BLaER1 treated with 17β-estradiol and CSF1 and Interleukin-3, amounts not matched to agents 10 nM and 100 nM (cell line): Measurements from ENCODE around the gene PTMS.
A peak's percentile ranks its signal among the peaks of the same experiment; 100 is the strongest.
"Not testable (repeated sequence)": the region's sequence is repeated elsewhere in the genome, so short reads cannot be mapped to it uniquely, and the experiment has no call there.

Experiments used
- H3K27ac ChIP-seq, 11 experiments: shearing (Covaris generic); formaldehyde crosslinking; 2 replicates each; pipeline ENCODE4 v1.8.1; 2022
- H3K27me3 ChIP-seq, 11 experiments: shearing (Covaris generic); formaldehyde crosslinking; 2 replicates each; pipeline ENCODE4 v1.8.1; 2022
- H3K36me3 ChIP-seq, 11 experiments: shearing (Covaris generic); formaldehyde crosslinking; 2 replicates each; pipeline ENCODE4 v1.8.1; 2022
- H3K4me1 ChIP-seq, 10 experiments: shearing (Covaris generic); formaldehyde crosslinking; 2 replicates each; pipeline ENCODE4 v1.8.1; 2022
- H3K4me2 ChIP-seq, 11 experiments: shearing (Covaris generic); formaldehyde crosslinking; 2 replicates each; pipeline ENCODE4 v1.8.1; 2022
- H3K4me3 ChIP-seq, 10 experiments: shearing (Covaris generic); formaldehyde crosslinking; 2 replicates each; pipeline ENCODE4 v1.8.1; 2022
- H3K9ac ChIP-seq, 11 experiments: shearing (Covaris generic); formaldehyde crosslinking; 2 replicates each; pipeline ENCODE4 v1.8.1; 2022
- H3K9me3 ChIP-seq, 11 experiments: shearing (Covaris generic); formaldehyde crosslinking; replicated peaks in 1 of 11; 2 replicates each; pipeline ENCODE4 v1.8.1; 2022
- H4K20me1 ChIP-seq, 11 experiments: shearing (Covaris generic); formaldehyde crosslinking; 2 replicates each; pipeline ENCODE4 v1.8.1; 2022
- Cebpa-rat ChIP-seq, 11 experiments: shearing (Covaris generic); IDR thresholded peaks; 2 replicates each; pipeline ENCODE4 v1.8.1; 2022

The PTMS gene

GRCh38 chr12:6730169-6730568 is 36.0 kb upstream of the PTMS start:
- peaks cover 0 to 18% (median 0%) of the 10 kb centered on the region in 11 experiments; a peak in 5 of 22 replicates for H4K20me1 ChIP-seq
- H3K9ac ChIP-seq = peak overlapping the region in 4 of 11 experiments; percentile 19 to 52 (median 40); a peak in 5 of 22 replicates
- peak overlapping the region in 7 of 11 experiments; percentile 41 to 73 (median 65); a peak in 14 of 22 replicates for H3K4me2 ChIP-seq
- H3K4me3 ChIP-seq = no peak overlapping the region
- TF ChIP-seq Cebpa-rat (IDR thresholded peaks at IDR 0.05) = no peak
- H3K27me3 ChIP-seq = no peaks in the 10 kb centered on the region
- H3K27ac ChIP-seq = peak overlapping the region in 2 of 11 experiments; percentile 6 to 36; a peak in 2 of 22 replicates
- no peaks in the 10 kb centered on the region for H3K9me3 ChIP-seq
- peaks cover 5 to 31% (median 23%) of the 10 kb centered on the region in 10 experiments for H3K4me1 ChIP-seq
- peaks cover 44 to 90% (median 74%) of the 10 kb centered on the region in 11 experiments for H3K36me3 ChIP-seq

- Histone ChIP-seq H3K4me3 (no peak overlapping the region), H3K36me3 (peaks cover 22 to 58% (median 46%) of the 10 kb centered on the region in 11 experiments), H3K4me1 (peaks cover 0 to 28% (median 23%) of the 10 kb centered on the region in 10 experiments; a peak in 17 of 20 replicates), H3K27me3 (no peaks in the 10 kb centered on the region), H3K4me2 (no peak overlapping the region), H3K9ac (peak overlapping the region in 5 of 11 experiments; percentile 1 to 45 (median 14); a peak in 3 of 22 replicates), H4K20me1 (peaks cover 0 to 14% (median 0%) of the 10 kb centered on the region in 11 experiments; a peak in 3 of 22 replicates), H3K9me3 (no peaks in the 10 kb centered on the region), H3K27ac (peak overlapping the region in 1 of 11 experiments; percentile 8; a peak in 1 of 22 replicates)
- TF ChIP-seq Cebpa-rat (IDR thresholded peaks at IDR 0.05) = no peak
Measured at GRCh38 chr12:6734506-6735387, 31.4 kb upstream of the PTMS start.

- Histone ChIP-seq H3K9ac (peak overlapping the region in 2 of 11 experiments; percentile 2 to 45; a peak in 3 of 22 replicates), H3K27me3 (no peaks in the 10 kb centered on the region), H3K9me3 (no peaks in the 10 kb centered on the region), H3K27ac (peak overlapping the region in 1 of 11 experiments; percentile 8; a peak in 2 of 22 replicates), H3K4me3 (no peak overlapping the region), H4K20me1 (peaks cover 0 to 12% (median 0%) of the 10 kb centered on the region in 11 experiments; a peak in 3 of 22 replicates), H3K4me2 (peak overlapping the region in 9 of 11 experiments; percentile 1 to 47 (median 27); a peak in 9 of 22 replicates), H3K4me1 (peaks cover 0 to 19% (median 14%) of the 10 kb centered on the region in 10 experiments; a peak in 17 of 20 replicates), H3K36me3 (peaks cover 13 to 49% (median 37%) of the 10 kb centered on the region in 11 experiments)
- TF ChIP-seq Cebpa-rat (IDR thresholded peaks at IDR 0.05) = no peak
Measured at GRCh38 chr12:6735448-6736191, 30.5 kb upstream of the PTMS start.

GRCh38 chr12:6736754-6737153 is 29.4 kb upstream of the PTMS start:
- Histone ChIP-seq H3K36me3 (peaks cover 3 to 38% (median 26%) of the 10 kb centered on the region in 11 experiments; a peak in 19 of 22 replicates), H3K4me2 (no peak overlapping the region), H3K4me3 (no peak overlapping the region), H3K27me3 (no peaks in the 10 kb centered on the region), H4K20me1 (peaks cover 0 to 6% (median 0%) of the 10 kb centered on the region in 11 experiments; a peak in 1 of 22 replicates), H3K27ac (no peak overlapping the region), H3K4me1 (peaks cover 0 to 15% (median 10%) of the 10 kb centered on the region in 10 experiments; a peak in 16 of 20 replicates), H3K9me3 (no peaks in the 10 kb centered on the region), H3K9ac (no peak overlapping the region)
- TF ChIP-seq Cebpa-rat (IDR thresholded peaks at IDR 0.05) = no peak

GRCh38 chr12:6742080-6742479 is 24.1 kb upstream of the PTMS start:
- not testable (repeated sequence) for H3K4me2 ChIP-seq, H3K9ac ChIP-seq, H3K27ac ChIP-seq, H4K20me1 ChIP-seq, H3K9me3 ChIP-seq, H3K27me3 ChIP-seq, H3K4me3 ChIP-seq
- Histone ChIP-seq H3K36me3 (peaks cover 4 to 12% (median 10%) of the 10 kb centered on the region in 11 experiments), H3K4me1 (peaks cover 16 to 29% (median 23%) of the 10 kb centered on the region in 10 experiments)

GRCh38 chr12:6742834-6743233 is 23.3 kb upstream of the PTMS start:
- Histone ChIP-seq H3K36me3 (peaks cover 11 to 19% (median 17%) of the 10 kb centered on the region in 11 experiments), H3K4me2 (no peak overlapping the region), H3K4me1 (peaks cover 16 to 34% (median 25%) of the 10 kb centered on the region in 10 experiments), H3K27ac (no peak overlapping the region), H4K20me1 (peaks cover 0 to under 1% (median 0%) of the 10 kb centered on the region in 11 experiments; a peak in 1 of 22 replicates), H3K27me3 (no peaks in the 10 kb centered on the region), H3K9me3 (no peaks in the 10 kb centered on the region), H3K9ac (no peak overlapping the region), H3K4me3 (no peak overlapping the region)
- TF ChIP-seq Cebpa-rat (IDR thresholded peaks at IDR 0.05) = no peak

- not testable (repeated sequence) for H3K9me3 ChIP-seq, H3K9ac ChIP-seq, H3K4me3 ChIP-seq, H4K20me1 ChIP-seq, H3K27me3 ChIP-seq, H3K27ac ChIP-seq, H3K4me2 ChIP-seq
- H3K36me3 ChIP-seq = peaks cover 16 to 24% (median 22%) of the 10 kb centered on the region in 11 experiments
- H3K4me1 ChIP-seq = peaks cover 16 to 34% (median 25%) of the 10 kb centered on the region in 10 experiments
Measured at GRCh38 chr12:6743300-6743699, 22.9 kb upstream of the PTMS start.

- peaks cover 17 to 44% (median 31%) of the 10 kb centered on the region in 10 experiments for H3K4me1 ChIP-seq
- no peak overlapping the region for H3K4me3 ChIP-seq
- H3K9ac ChIP-seq = peak overlapping the region in 10 of 11 experiments; percentile 31 to 65 (median 53); a peak in 17 of 22 replicates
- peaks cover 42 to 50% (median 48%) of the 10 kb centered on the region in 11 experiments for H3K36me3 ChIP-seq
- H3K9me3 ChIP-seq = no peaks in the 10 kb centered on the region
- no peaks in the 10 kb centered on the region for H3K27me3 ChIP-seq
- H3K4me2 ChIP-seq = peak overlapping the region; percentile 67 to 86 (median 81)
- peak overlapping the region; percentile 54 to 84 (median 74); a peak in 21 of 22 replicates for H3K27ac ChIP-seq
- TF ChIP-seq Cebpa-rat (IDR thresholded peaks at IDR 0.05) = peak in 1 of 11 experiments; percentile 19; a peak in 2 of 22 replicates
- peaks cover 0 to 18% (median 0%) of the 10 kb centered on the region in 11 experiments; a peak in 4 of 22 replicates for H4K20me1 ChIP-seq
Measured at GRCh38 chr12:6745741-6746525, 20.2 kb upstream of the PTMS start.
